Measurements from ENCODE around the gene RAP1A.

- TF ChIP-seq, protein P1, sequence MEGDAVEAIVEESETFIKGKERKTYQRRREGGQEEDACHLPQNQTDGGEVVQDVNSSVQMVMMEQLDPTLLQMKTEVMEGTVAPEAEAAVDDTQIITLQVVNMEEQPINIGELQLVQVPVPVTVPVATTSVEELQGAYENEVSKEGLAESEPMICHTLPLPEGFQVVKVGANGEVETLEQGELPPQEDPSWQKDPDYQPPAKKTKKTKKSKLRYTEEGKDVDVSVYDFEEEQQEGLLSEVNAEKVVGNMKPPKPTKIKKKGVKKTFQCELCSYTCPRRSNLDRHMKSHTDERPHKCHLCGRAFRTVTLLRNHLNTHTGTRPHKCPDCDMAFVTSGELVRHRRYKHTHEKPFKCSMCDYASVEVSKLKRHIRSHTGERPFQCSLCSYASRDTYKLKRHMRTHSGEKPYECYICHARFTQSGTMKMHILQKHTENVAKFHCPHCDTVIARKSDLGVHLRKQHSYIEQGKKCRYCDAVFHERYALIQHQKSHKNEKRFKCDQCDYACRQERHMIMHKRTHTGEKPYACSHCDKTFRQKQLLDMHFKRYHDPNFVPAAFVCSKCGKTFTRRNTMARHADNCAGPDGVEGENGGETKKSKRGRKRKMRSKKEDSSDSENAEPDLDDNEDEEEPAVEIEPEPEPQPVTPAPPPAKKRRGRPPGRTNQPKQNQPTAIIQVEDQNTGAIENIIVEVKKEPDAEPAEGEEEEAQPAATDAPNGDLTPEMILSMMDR (IDR thresholded peaks at IDR 0.05), result no peak
- no peak for TF ChIP-seq POLR2A (IDR thresholded peaks at IDR 0.05)
These were observed 104.3 kb downstream of the RAP1A start for GRCh38 chr1:111723871-111724270.
